D721Med (cell line): Measurements from ENCODE around the gene THSD4.

Source experiments
- DNase-seq: peaks from one replicate; pipeline ENCODE4 v3.0.0; 2011; ENCODE audit warnings: low spot score; ENCODE audit not compliant: insufficient read length
- FAIRE-seq: peaks from 2 replicates; lab custom pipeline; 2011; peaks lifted over from hg19 to GRCh38; lab: Jason Lieb, UNC
- TF ChIP-seq, protein P1 (sequence below): IDR thresholded peaks from 2 replicates; pipeline ENCODE4 v1.5.1; 2012; ENCODE audit warnings: mild to moderate bottlenecking, control low read depth; ENCODE audit not compliant: insufficient read depth; ENCODE audit errors: missing control alignments

THSD4 gene

GRCh38 chr15:71736286-71736947, 621.1 kb downstream of the THSD4 start:
- DNase-seq (no peak), FAIRE-seq (no peak)
- TF ChIP-seq, protein P1, sequence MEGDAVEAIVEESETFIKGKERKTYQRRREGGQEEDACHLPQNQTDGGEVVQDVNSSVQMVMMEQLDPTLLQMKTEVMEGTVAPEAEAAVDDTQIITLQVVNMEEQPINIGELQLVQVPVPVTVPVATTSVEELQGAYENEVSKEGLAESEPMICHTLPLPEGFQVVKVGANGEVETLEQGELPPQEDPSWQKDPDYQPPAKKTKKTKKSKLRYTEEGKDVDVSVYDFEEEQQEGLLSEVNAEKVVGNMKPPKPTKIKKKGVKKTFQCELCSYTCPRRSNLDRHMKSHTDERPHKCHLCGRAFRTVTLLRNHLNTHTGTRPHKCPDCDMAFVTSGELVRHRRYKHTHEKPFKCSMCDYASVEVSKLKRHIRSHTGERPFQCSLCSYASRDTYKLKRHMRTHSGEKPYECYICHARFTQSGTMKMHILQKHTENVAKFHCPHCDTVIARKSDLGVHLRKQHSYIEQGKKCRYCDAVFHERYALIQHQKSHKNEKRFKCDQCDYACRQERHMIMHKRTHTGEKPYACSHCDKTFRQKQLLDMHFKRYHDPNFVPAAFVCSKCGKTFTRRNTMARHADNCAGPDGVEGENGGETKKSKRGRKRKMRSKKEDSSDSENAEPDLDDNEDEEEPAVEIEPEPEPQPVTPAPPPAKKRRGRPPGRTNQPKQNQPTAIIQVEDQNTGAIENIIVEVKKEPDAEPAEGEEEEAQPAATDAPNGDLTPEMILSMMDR = no peak

- TF ChIP-seq, protein P1 = no peak
- DNase-seq (no peak), FAIRE-seq (no peak)
Measured at GRCh38 chr15:71737761-71738160, 622.5 kb downstream of the THSD4 start.

DNA sequence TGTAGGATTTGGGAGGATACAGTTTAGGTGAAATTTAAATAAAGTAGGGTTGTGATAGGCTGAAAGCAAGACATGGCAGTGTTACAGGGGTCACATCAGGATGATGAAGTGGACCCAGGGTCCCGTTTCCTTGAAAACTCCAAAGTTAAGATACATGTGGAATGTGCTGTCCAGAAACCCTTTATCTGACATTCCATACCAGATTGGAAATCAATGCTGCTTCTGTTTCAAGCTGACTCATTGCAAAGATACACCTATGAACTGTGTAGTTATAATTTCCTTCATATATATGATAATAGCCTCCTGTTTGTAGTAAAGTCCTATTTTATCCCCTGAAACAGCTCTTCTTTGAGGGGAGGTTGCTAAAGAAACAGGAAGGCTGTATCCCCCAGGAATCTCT, 624.1 kb downstream of the THSD4 start:
- DNase-seq (no peak), FAIRE-seq (no peak)
- TF ChIP-seq, protein P1 = no peak

- TF ChIP-seq, protein P1 = no peak
- FAIRE-seq = no peak
- no peak for DNase-seq
Measured at GRCh38 chr15:71742964-71743363, 627.7 kb downstream of the THSD4 start.

GRCh38 chr15:71743861-71744382, 628.7 kb downstream of the THSD4 start:
- DNase-seq = no peak

GRCh38 chr15:71746719-71747118, 631.4 kb downstream of the THSD4 start:
- DNase-seq (no peak), FAIRE-seq (no peak)
- TF ChIP-seq, protein P1 = no peak

More at GRCh38 chr15:71743861-71744382, 628.7 kb downstream of the THSD4 start:
- no peak for FAIRE-seq
- TF ChIP-seq, protein P1 = peak; percentile 74
